Lower leg skin (tissue), 4 donors: Measurements from ENCODE around the gene KLHDC3. TPM values are rescaled to one million over a fixed set of nuclear protein-coding genes. Genes with fewer than 3 reads are reported as not detected.

Source experiments
- DNase-seq, 2 donors: peaks; one replicate each; pipeline ENCODE4 v3.0.0-alpha.2; 2019; ENCODE audit warnings: low spot score in 2 of 2
- H3K4me3 ChIP-seq: fragments of 200-600 bp; sonication (generic); 2 replicates; pipeline ENCODE4 v1.5.1; 2017; ENCODE audit warnings: mild to moderate bottlenecking, low read depth; ENCODE audit not compliant: poor library complexity, severe bottlenecking
- CTCF ChIP-seq, 3 donors: fragments of 450-650 bp; IDR thresholded peaks; one replicate each; pipeline ENCODE4 v1.5.1; 2016; ENCODE audit warnings: antibody characterized with exemption in 3 of 3, mild to moderate bottlenecking in 3 of 3, moderate library complexity in 2 of 3
- POLR2A ChIP-seq, 2 donors: fragments of 450-650 bp; IDR thresholded peaks; one replicate each; pipeline ENCODE4 v1.6.1; 2016 to 2017; ENCODE audit warnings: antibody characterized with exemption in 2 of 2, mild to moderate bottlenecking in 1 of 2, moderate library complexity in 1 of 2
- whole genome bisulfite sequencing, 2 donors: methylation state at CpG; one replicate each; pipeline ENCODE4 v1.1.5; 2018; 5-methylcytosine and 5-hydroxymethylcytosine counted together
- intact Hi-C: fragments of 100-400 bp; cut with DNase I; formaldehyde crosslinking; loops from one replicate; pipeline ENCODE4 v1.15.0; 2023; ENCODE audit warnings: low total_unique reads
- total RNA-seq, 4 donors: library from RNA; depleted of rRNA; stranded (reverse); fragments of >200 nt; gene quantifications; one replicate each; pipeline ENCODE4 v1.1.0, GENCODE V29; 2016

Gene KLHDC3
- total RNA-seq, 4 donors from 2014 or later = 75.1 to 84.7 (median 79.6) TPM

- intact Hi-C loops = no loop called here
- no peak for DNase-seq
- H3K4me3 ChIP-seq = no peak overlapping the region
- TF ChIP-seq POLR2A (IDR thresholded peaks at IDR 0.05) = no peak
- no peak for TF ChIP-seq CTCF (IDR thresholded peaks at IDR 0.05)
- 68 to 75% methylated on average over 7 of the region's 7 CpGs for WGBS, 2 donors
These were observed 2.3 kb downstream of the KLHDC3 start for GRCh38 chr6:43016176-43016942.

DNA sequence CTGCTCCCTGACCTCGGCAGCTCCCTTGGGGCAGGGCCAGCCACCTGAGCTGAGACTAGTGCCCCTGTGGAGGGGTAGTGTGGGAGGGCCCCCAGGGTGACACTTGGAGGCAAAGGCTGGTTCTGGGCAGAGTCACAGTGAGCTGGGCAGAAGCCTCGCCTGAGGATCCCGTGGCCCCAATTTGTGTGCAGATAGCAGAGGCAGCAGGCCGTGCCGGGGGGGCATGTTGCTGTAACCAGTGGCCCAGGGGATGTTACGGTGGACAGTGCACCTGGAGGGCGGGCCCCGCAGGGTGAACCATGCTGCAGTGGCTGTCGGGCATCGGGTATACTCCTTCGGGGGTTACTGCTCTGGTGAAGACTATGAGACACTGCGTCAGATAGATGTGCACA is 2.9 kb downstream of the KLHDC3 start:
- intact Hi-C loops = no loop called here
- no peak for DNase-seq
- WGBS, 2 donors = 88 to 90% methylated on average over 12 of the region's 12 CpGs
- TF ChIP-seq CTCF (IDR thresholded peaks at IDR 0.05) (no peak), POLR2A (IDR thresholded peaks at IDR 0.05) (no peak)
- H3K4me3 ChIP-seq = no peak overlapping the region

- TF ChIP-seq CTCF (IDR thresholded peaks at IDR 0.05) (no peak), POLR2A (IDR thresholded peaks at IDR 0.05) (no peak)
- no peak overlapping the region for H3K4me3 ChIP-seq
- no peak for DNase-seq
- intact Hi-C loops = no loop called here
- 86 to 89% methylated on average over 2 of the region's 2 CpGs for WGBS, 2 donors
These were observed 5.1 kb downstream of the KLHDC3 start for GRCh38 chr6:43019152-43019551.

DNA sequence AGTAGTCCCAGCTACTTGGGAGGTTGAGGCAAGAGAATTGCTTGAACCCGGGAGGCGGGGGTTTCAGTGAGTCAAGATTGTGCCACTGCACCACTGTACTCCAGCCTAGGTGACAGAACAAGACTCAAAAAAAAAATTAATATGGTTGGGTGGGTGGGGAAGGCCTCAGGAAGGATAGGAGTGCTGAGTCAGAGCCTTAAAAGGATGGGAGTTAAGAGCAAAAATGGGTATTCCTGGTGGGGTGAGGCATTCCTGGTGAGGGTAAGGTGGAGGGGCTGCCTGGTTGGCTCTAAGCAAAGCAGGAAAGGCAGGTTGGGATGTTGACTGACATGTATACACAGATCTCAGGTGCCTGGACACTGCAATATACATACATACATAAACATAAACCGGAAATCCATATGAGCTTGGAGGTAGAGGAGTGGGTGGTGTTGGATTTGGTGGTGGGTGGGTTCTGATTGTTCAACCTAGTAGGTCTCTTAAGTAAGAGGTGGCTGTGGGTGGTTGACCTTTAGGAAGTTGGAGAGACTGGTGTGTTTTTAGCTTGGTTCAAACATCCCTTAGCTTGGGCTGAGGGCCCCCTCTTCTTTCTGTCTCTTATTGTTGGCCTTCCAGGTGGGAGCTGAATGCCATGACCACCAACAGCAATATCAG is 6.1 kb downstream of the KLHDC3 start:
- no peak for TF ChIP-seq CTCF (IDR thresholded peaks at IDR 0.05)
- TF ChIP-seq POLR2A (IDR thresholded peaks at IDR 0.05) = no peak
- no peak for DNase-seq
- WGBS, 2 donors = 88 to 92% methylated on average over 3 of the region's 3 CpGs
- intact Hi-C loops = no loop called here
- no peak overlapping the region for H3K4me3 ChIP-seq

GRCh38 chr6:43020847-43021246 is 6.8 kb downstream of the KLHDC3 start:
- intact Hi-C loops = no loop called here
- TF ChIP-seq POLR2A (IDR thresholded peaks at IDR 0.05) (no peak), CTCF (IDR thresholded peaks at IDR 0.05) (no peak)
- 51 to 59% methylated on average over 5 of the region's 5 CpGs for WGBS, 2 donors
- no peak for DNase-seq
- no peak overlapping the region for H3K4me3 ChIP-seq
